ENCODE measurements around the gene MAPK13. TPM values are rescaled to one million over a fixed set of nuclear protein-coding genes. Genes with fewer than 3 reads are reported as not detected.
A peak's percentile ranks its signal among the peaks of the same experiment; 100 is the strongest.

Gene MAPK13
- total RNA-seq, 1 donor, result 10.8 TPM

DNA sequence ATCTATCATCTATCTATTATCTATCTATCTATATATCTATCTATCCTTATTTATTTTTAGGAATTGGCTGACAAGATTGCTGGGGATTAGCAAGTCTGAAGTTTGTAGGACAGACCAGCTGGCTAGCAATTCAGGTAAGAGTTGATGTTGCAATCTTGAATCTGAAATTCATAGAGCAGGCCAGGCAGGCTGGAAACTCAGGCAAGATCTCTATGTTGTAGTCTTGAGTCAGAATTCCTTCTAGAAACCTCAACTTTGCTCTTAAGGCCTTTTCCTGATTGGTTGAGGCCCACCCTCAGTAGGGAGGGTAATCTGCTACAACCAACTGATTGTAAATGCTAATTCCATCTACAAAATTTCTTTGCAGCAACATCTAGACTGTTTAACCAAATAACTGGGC lies 19.2 kb downstream of the MAPK13 start:
- DNase-seq (ENCODE audit: low read depth), result no peak
- TF ChIP-seq, protein P1, sequence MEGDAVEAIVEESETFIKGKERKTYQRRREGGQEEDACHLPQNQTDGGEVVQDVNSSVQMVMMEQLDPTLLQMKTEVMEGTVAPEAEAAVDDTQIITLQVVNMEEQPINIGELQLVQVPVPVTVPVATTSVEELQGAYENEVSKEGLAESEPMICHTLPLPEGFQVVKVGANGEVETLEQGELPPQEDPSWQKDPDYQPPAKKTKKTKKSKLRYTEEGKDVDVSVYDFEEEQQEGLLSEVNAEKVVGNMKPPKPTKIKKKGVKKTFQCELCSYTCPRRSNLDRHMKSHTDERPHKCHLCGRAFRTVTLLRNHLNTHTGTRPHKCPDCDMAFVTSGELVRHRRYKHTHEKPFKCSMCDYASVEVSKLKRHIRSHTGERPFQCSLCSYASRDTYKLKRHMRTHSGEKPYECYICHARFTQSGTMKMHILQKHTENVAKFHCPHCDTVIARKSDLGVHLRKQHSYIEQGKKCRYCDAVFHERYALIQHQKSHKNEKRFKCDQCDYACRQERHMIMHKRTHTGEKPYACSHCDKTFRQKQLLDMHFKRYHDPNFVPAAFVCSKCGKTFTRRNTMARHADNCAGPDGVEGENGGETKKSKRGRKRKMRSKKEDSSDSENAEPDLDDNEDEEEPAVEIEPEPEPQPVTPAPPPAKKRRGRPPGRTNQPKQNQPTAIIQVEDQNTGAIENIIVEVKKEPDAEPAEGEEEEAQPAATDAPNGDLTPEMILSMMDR (IDR thresholded peaks at IDR 0.05; ENCODE audit: insufficient read depth, low read depth, low read length), result no peak
- no peak overlapping the region for H3K4me3 ChIP-seq (ENCODE audit: low read depth, low read length)

GRCh38 chr6:36150283-36150682 lies 20.0 kb downstream of the MAPK13 start:
- no peak overlapping the region for H3K4me3 ChIP-seq (ENCODE audit: low read depth, low read length)
- TF ChIP-seq, protein P1 (IDR thresholded peaks at IDR 0.05; ENCODE audit: insufficient read depth, low read depth, low read length), result no peak
- DNase-seq (ENCODE audit: low read depth), result peak; percentile 18

DNA sequence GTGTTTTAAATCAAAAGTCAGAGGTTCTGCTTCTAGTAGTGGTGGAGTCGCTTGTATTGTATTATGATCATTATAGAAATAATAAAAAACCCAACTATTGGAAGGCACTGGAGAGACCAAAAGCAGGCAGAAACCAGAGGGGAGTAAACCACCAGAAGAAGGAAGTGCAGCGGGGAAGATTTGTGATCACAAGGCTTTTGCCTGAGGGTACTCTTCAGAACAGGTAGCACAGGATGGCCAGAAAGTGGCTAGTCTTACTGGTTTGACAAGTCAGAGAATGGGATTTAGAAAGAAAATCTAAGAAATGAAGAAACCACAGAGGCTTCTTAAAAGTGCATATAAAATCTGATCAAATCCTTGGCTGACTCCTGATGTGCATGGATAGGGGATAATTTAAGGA lies 24.0 kb downstream of the MAPK13 start:
- no peak for DNase-seq (ENCODE audit: low read depth)
- no peak overlapping the region for H3K4me3 ChIP-seq (ENCODE audit: low read depth, low read length)
- TF ChIP-seq, protein P1 (IDR thresholded peaks at IDR 0.05; ENCODE audit: insufficient read depth, low read depth, low read length), result no peak

GRCh38 chr6:36155662-36156061 lies 25.3 kb downstream of the MAPK13 start:
- no peak for DNase-seq (ENCODE audit: low read depth)
- H3K4me3 ChIP-seq (ENCODE audit: low read depth, low read length), result no peak overlapping the region
- TF ChIP-seq, protein P1 (IDR thresholded peaks at IDR 0.05; ENCODE audit: insufficient read depth, low read depth, low read length), result no peak

DNA sequence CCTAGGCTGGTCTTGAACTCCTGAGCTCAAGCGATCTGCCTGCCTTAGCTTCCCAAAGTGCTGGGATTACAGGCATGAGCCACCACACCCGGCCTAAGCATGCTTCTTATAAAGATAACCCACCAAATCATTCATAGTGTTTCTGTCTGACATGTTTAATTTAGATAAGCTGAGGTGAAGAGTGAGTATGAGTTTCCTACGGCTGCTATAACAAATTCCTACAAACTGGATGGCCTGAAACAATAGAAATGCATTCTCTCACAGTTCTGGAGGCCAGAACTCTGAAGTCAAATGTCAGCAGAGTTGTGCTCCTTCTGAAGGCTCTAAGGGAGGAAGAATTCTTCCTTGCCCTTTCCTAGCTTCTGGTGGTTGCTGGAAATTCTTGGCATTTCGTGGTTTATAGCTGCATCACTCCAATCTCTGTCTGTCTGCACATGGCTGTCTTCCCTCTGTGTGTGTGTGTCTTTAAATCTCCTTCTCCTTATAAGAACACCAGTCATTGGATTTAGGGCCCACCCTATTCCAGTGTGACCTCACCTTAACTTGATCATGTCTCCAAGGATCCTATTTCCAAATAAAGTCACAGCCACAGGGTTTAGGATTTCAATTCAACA lies 29.9 kb downstream of the MAPK13 start:
- H3K4me3 ChIP-seq (ENCODE audit: low read depth, low read length), result no peak overlapping the region
- TF ChIP-seq, protein P1 (IDR thresholded peaks at IDR 0.05; ENCODE audit: insufficient read depth, low read depth, low read length), result no peak
- DNase-seq (ENCODE audit: low read depth), result peak; percentile 28

DNA sequence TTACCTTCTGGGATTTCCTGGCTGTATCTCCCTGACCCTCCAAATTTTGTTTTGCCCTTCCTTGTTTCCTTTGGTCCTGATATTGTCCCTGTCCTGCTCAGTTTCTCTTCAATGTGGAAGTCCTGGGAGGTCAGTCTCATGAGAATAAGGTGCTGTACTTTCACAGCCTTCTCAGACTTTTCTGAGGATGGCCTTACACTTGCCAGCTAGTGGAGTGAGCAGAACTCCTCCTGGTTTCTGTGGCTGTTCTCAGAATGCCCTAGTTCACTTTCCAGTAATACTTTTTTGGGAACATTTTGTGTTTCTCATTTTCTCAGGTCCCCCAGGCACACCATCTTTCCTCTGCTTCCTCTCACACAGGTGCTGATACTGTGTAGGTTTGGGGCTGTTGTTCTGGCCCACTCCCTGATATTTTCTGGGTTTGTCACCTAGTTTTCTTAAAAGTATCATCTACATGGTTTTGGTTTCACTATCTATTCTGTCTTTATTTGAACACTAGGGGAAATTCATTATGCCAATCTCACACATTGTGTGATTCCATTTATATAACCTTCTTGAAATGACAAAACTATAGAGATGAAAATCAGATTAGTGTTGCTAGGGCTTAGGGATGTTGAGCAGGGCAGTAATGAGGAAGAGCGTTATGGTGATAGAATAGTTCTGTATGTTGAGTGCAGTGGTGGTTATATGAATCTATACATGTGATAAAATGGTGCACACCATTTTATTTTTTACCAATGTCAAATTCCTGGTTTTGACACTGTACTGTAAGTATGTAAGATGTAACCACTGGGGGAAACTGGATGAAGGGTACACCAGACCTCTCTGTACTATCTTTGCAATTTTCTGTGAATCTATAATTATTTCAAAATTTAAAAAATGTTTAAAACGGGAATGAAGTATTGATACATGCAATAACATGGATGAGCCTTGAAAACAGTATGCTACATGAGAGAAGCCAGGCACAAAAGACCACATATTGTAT lies 39.0 kb downstream of the MAPK13 start:
- DNase-seq (ENCODE audit: low read depth), result no peak
- no peak overlapping the region for H3K4me3 ChIP-seq (ENCODE audit: low read depth, low read length)
- TF ChIP-seq, protein P1 (IDR thresholded peaks at IDR 0.05; ENCODE audit: insufficient read depth, low read depth, low read length), result no peak
